A673 (cell line): ENCODE results near the gene BLCAP. TPM values are rescaled to one million over a fixed set of nuclear protein-coding genes. Genes with fewer than 3 reads are reported as not detected.

Experiments
- BruUV-seq: library from RNA; stranded (reverse); fragments of 400-500 nt; replicated peaks from 2 replicates; lab custom pipeline; 2021; lab: Mats Ljungman, UMichigan
- CTCF ChIA-PET: fragments of 300-600 bp; sonication (Branson Sonifier 250); formaldehyde crosslinking; loops from one replicate; lab custom pipeline; 2022; ENCODE audit warnings: antibody characterized with exemption; lab: Charles Lee
- POLR2A ChIA-PET: fragments of 300-600 bp; sonication (Branson Sonifier 250); formaldehyde crosslinking; loops from one replicate; lab custom pipeline; 2022; ENCODE audit warnings: antibody characterized with exemption; ENCODE audit not compliant: low non-redundant PET; lab: Charles Lee
- DNase-seq: peaks from one replicate; pipeline ENCODE4 v3.0.0-alpha.2; 2015; ENCODE audit warnings: low spot score
- H3K27ac ChIP-seq: fragments of 200-600 bp; sonication (generic); 2 replicates; pipeline ENCODE4 v1.5.1; 2016; ENCODE audit warnings: mixed run types, low read depth, mild to moderate bottlenecking, mixed read lengths, antibody characterized with exemption, low read length; ENCODE audit not compliant: poor library complexity, severe bottlenecking
- H3K27me3 ChIP-seq: fragments of 200-600 bp; sonication (generic); replicated peaks from 2 replicates; pipeline ENCODE4 v1.6.1; 2017; ENCODE audit warnings: mixed run types, low read depth, mild to moderate bottlenecking, mixed read lengths, antibody characterized with exemption, low read length; ENCODE audit not compliant: insufficient read depth, poor library complexity
- H3K36me3 ChIP-seq: fragments of 200-600 bp; sonication (generic); 2 replicates; pipeline ENCODE4 v1.6.1; 2016; ENCODE audit warnings: mixed run types, mild to moderate bottlenecking, mixed read lengths, antibody characterized with exemption, low read length; ENCODE audit not compliant: insufficient read depth, poor library complexity, severe bottlenecking
- H3K4me1 ChIP-seq: fragments of 200-600 bp; sonication (generic); 2 replicates; pipeline ENCODE4 v1.6.1; 2017; ENCODE audit warnings: mixed run types, mild to moderate bottlenecking, mixed read lengths, antibody characterized with exemption, low read length; ENCODE audit not compliant: insufficient read depth, poor library complexity, severe bottlenecking
- H3K4me3 ChIP-seq: fragments of 200-600 bp; sonication (generic); 2 replicates; pipeline ENCODE4 v1.5.1; 2016; ENCODE audit warnings: low read depth, mixed run types, mild to moderate bottlenecking, mixed read lengths, low read length; ENCODE audit not compliant: poor library complexity, severe bottlenecking
- H3K9me3 ChIP-seq: fragments of 200-600 bp; sonication (generic); 2 replicates; pipeline ENCODE4 v1.6.1; 2016; ENCODE audit warnings: mixed run types, low read depth, mild to moderate bottlenecking, mixed read lengths, antibody characterized with exemption, low read length; ENCODE audit not compliant: poor library complexity, severe bottlenecking
- CTCF ChIP-seq: fragments of 300-800, 200-600 bp; sonication (generic); conservative IDR thresholded peaks from 2 replicates; pipeline ENCODE4 v1.5.1; 2017; ENCODE audit warnings: low read depth, mild to moderate bottlenecking, antibody characterized with exemption, low read length, moderate library complexity, mixed read lengths
- EZH2 ChIP-seq: fragments of 200-600 bp; sonication (generic); IDR thresholded peaks from 2 replicates; pipeline ENCODE4 v1.6.1; 2017; ENCODE audit warnings: borderline replicate concordance, low read depth, mild to moderate bottlenecking, mixed read lengths, antibody characterized with exemption, low read length; ENCODE audit not compliant: poor library complexity, severe bottlenecking
- intact Hi-C: fragments of 100-400 bp; cut with micrococcal nuclease; formaldehyde crosslinking; loops from one replicate; pipeline ENCODE4 v1.10.0; 2022; ENCODE audit not compliant: unreplicated experiment
- total RNA-seq: library from RNA; stranded (reverse); gene quantifications from 2 replicates; pipeline ENCODE4 v1.2.3, GENCODE V29; 2021

The BLCAP gene
- total RNA-seq, 1 experiment from 2014 or later, result 39.9 TPM

- Histone ChIP-seq H3K27ac (no peak overlapping the region), H3K4me3 (no peak overlapping the region), H3K36me3 (no peaks in the 10 kb centered on the region), H3K9me3 (no peaks in the 10 kb centered on the region), H3K27me3 (no peaks in the 10 kb centered on the region), H3K4me1 (peaks cover 16% of the 10 kb centered on the region)
- BruUV-seq, result no TSS peak
- TF ChIP-seq CTCF, result no peak
- no peak for TF ChIP-seq EZH2
- ChIA-PET CTCF (interaction anchor here (0.6 kb wide), 1 partner anchor 134 kb away, joined by 7 read pairs; no protein-coding TSS in a partner anchor), POLR2A (no interaction called here)
- intact Hi-C loops, result no loop called here
- no peak for DNase-seq
These were observed 13.8 kb downstream of the BLCAP start for GRCh38 chr20:37513779-37514359.

DNA sequence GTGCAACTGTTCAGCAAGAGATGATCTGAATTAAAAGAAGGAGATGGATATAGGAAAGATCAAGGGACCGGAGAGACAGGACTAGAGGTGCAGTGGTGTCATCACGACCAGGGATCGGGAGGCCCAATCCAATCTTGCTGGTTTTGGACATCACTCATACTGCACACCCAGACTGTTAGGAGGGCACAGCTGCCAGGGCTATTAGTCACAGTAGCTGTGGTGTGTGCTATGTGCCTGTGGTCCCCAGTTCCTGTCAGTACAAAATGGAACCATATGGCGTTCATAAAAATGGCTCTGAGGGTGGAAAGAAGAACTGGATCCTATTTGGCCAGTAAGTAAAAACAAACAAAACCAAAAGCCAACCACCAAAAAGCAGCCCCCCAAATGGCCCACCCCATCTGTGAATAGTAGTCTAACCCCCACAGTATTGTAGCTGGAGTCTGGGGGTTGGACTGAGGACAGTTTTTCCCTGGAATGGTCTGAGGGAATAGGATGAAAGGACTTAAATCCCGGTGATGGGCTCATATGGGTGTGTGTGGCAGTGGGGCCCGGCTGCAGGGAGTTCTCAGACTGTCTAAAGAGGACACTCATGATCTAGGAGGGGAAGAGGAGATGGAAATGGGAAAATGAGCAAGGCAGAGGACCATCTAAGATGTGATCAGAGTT, 15.9 kb downstream of the BLCAP start:
- TF ChIP-seq EZH2, result no peak
- H3K4me3 ChIP-seq, result no peak overlapping the region
- H3K4me1 ChIP-seq, result peaks cover 1% of the 10 kb centered on the region
- no TSS peak for BruUV-seq
- DNase-seq, result no peak
- H3K36me3 ChIP-seq, result no peaks in the 10 kb centered on the region
- H3K27me3 ChIP-seq, result no peaks in the 10 kb centered on the region
- intact Hi-C loops, result no loop called here
- CTCF ChIA-PET, result no interaction called here
- H3K27ac ChIP-seq, result no peak overlapping the region
- no peaks in the 10 kb centered on the region for H3K9me3 ChIP-seq
- POLR2A ChIA-PET, result no interaction called here

GRCh38 chr20:37510226-37510625, 17.4 kb downstream of the BLCAP start:
- no peak for TF ChIP-seq EZH2
- TF ChIP-seq CTCF, result no peak
- Histone ChIP-seq H3K27me3 (no peaks in the 10 kb centered on the region), H3K4me3 (no peak overlapping the region), H3K4me1 (no peaks in the 10 kb centered on the region), H3K27ac (no peak overlapping the region), H3K36me3 (no peaks in the 10 kb centered on the region), H3K9me3 (no peaks in the 10 kb centered on the region)
- ChIA-PET POLR2A (no interaction called here), CTCF (no interaction called here)
- no peak for DNase-seq
- intact Hi-C loops, result no loop called here
- no TSS peak for BruUV-seq
